NCI-H526 treated with DMSO at 0.1 percent for 48 hours (cell line): ENCODE data around the gene CXCL11.
"Not testable (repeated sequence)": the region's sequence is repeated elsewhere in the genome, so short reads cannot be mapped to it uniquely, and the experiment has no call there.

Source experiments
- DNase-seq: peaks from one replicate; lab custom pipeline; 2025; lab: John Stamatoyannopoulos, UW

Gene CXCL11

DNA sequence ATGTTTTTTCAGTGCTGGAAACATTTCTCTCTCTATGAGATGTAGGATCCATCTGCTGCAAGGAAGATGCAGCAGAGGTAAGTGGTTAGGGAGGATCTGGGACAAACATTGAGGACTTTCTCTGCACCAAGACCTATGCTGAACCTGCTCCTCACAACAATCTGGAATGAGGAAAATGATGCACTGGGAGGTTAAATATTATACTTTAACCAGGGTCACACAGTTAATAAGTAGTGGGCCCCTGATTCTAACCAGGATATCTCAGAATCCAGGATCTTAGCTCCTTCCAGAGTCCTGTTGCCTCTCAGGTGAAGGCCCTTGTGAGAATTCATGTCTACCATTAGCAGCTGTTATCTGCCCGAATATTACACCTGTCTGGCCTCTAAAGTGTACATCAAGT is 35.6 kb downstream of the CXCL11 start:
- no peak for DNase-seq

DNA sequence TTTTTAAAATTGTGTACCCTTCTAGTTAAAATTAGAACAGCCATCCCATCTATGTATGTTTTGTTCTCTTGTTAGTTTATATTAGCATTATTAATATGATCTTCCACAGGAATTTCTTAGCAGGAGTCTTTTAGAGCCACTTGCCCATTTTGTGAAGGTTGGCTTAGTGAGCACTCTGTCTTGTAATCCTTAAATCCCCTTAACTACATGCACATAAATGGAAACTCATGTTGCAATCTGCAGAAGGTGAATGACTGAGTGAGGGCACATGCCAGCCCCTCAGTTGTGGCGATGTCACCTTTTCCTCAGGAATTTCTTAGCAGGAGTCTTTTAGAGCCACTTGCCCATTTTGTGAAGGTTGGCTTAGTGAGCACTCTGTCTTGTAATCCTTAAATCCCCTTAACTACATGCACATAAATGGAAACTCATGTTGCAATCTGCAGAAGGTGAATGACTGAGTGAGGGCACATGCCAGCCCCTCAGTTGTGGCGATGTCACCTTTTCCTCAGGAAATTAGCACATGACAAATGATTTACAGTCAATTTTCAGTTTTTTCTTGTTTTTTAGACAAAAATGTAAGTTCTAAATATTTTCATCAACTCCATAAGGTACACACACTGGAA is 37.2 kb downstream of the CXCL11 start:
- not testable (repeated sequence) for DNase-seq

DNA sequence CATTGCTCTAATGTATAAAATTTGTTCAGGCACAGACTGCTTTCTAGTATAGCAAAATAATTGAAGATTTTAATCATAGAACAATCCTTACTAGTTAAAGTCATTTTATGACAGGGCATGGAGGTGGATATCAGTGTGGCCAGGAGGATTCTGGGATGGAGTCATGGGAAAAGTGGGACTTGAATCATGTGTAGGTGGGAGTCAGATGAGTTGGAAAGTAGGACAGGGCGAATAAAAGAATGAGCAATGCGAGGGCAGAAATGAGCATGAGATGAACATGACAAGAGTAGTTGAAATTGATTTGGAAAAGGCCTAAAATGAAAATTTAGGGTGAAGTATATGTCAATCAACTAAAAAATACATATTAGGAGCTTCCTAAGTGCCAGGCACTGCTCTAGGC is 37.9 kb downstream of the CXCL11 start:
- no peak for DNase-seq

DNA sequence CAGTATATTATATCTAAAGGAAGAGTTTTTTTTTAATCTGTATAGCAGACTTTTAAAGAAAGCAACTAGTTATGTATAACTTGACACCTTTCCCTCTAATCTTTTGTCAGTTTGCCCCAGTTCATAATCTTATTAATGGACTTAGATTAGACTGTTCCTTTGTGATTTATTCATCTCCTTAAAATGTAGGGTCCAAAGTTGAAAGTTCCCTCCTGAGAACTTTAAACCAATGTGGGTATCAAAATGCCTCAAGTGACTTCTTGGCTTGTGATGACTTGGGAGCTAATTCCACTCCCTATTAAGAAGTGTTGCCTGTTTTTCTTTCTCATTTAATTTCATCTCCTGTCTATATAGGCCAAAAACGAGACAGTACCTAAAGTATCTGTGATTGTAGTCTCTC is 38.8 kb downstream of the CXCL11 start:
- DNase-seq: no peak

DNA sequence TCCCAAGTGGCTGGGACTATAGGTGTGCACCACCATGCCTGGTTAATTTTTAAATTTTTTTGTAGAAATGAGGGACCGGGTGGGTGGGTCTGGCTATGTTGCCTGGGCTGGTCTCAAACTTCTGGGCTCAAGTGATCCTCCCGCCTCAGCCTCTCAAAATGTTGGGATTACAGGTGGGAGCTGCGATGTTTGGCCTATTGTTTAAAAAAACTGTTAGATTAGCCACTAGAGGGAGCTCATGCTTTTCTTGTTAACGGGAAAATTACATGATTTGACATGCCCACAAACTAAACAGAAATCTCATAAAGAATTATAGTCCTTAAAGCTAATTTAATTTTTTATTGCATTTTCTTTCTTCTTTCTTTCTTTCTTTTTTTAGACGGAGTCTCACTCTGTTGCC is 40.1 kb downstream of the CXCL11 start:
- DNase-seq: peak; percentile 9

DNA sequence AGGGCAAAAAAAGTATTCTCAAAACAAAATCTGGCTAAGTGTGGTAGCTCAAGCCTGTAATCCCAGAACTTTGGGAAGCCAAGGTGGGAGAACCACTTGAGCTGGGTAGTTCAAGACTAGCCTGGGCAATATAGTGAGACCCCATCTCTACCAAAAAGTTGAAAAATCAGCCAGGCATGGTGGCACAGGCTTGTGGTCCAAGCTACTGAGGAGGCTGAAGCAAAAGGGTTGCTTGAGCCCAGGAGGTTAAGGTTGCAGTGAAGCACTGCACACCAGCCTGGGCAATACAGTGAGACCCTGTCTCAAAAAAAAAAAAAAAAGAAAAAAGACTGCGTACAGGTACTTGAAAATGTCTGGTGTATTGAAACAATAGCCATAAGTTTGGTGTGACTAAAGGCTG is 43.4 kb downstream of the CXCL11 start:
- no peak for DNase-seq

DNA sequence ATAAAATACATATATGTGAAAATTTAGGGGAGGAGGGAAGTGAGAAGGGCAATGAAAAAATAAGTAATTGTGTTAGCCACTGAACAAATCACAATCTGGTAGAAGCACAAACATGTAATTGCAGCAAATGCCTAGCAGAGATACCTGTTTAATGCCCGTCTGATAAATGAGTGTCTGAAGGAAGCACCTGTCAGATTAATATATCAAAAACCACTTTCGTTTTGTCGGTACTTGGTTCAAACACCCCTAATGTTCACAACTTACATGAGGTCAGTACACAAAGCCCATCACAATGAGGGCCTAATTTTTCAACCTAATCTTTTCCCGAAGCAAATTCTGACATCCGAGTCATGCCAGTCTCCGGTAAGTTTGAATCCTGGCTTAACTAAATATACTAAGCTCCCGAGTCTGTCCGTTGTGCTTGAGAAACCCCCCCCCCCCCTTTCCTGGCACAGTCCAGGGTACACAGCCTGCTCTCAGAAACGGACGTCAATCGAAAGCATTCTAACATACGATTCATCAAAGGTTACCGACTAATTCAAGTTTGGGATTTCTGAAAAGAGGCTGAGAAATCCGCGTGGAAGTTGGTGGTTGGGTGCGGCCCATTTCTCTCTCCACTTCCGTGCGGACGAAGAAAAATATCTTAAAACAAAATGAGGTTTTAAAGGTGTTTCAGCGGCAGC is 45.9 kb downstream of the CXCL11 start:
- DNase-seq: no peak

DNA sequence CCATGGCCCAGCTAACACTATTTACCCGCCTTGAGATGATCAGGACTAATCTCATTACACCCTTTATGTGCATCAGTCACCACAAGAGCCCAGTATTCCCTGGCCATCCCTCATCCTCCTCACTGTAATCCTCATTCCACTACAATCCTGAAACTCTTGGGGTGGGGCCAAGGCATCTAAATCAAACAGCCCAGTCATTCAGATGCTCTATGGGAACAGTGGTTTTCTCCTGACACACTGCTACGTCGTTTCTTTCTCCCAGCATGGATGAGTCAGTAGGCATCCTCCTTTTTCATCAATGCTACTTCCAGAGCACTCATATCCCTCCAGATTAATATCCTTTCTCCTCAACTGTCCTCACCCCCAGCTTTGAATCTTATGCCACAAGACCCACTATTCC is 50.8 kb downstream of the CXCL11 start:
- no peak for DNase-seq
